ENCODE data around the gene FBXO45.
"Not testable (repeated sequence)": the region's sequence is repeated elsewhere in the genome, so short reads cannot be mapped to it uniquely, and the experiment has no call there.

The FBXO45 gene

DNA sequence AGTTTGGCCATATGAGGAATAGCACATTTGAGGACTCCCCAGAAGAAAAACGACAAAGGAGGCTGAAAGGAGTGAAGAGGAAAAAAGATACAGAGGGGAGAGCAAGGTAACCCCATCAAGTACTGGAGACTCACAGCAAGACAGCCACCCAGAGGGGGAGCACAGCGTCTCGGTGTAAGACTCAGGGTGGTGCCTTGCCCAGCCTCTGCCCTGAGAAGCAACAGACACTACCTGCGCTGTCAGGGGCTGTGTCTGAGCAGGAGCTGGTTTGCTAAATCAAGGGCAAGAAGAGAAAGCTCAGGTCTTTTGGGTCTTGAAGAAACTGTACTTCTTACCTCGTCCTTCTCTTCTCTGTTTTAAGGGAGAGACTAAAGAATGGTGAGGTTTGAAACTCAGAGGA, 27.9 kb downstream of the FBXO45 start:
- no peaks in the 10 kb centered on the region for H3K79me2 ChIP-seq (ENCODE audit: insufficient read depth, low read length)
- no peak overlapping the region for H3K9ac ChIP-seq (ENCODE audit: low read length)
- no peaks in the 10 kb centered on the region for H3K36me3 ChIP-seq (ENCODE audit: low read length)
- TF ChIP-seq EZH2phosphoT487 (conservative IDR thresholded peaks at IDR 0.05; ENCODE audit: low read length) = no peak
- TF ChIP-seq, protein P1, sequence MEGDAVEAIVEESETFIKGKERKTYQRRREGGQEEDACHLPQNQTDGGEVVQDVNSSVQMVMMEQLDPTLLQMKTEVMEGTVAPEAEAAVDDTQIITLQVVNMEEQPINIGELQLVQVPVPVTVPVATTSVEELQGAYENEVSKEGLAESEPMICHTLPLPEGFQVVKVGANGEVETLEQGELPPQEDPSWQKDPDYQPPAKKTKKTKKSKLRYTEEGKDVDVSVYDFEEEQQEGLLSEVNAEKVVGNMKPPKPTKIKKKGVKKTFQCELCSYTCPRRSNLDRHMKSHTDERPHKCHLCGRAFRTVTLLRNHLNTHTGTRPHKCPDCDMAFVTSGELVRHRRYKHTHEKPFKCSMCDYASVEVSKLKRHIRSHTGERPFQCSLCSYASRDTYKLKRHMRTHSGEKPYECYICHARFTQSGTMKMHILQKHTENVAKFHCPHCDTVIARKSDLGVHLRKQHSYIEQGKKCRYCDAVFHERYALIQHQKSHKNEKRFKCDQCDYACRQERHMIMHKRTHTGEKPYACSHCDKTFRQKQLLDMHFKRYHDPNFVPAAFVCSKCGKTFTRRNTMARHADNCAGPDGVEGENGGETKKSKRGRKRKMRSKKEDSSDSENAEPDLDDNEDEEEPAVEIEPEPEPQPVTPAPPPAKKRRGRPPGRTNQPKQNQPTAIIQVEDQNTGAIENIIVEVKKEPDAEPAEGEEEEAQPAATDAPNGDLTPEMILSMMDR (IDR thresholded peaks at IDR 0.05; ENCODE audit: insufficient read depth, low read length, poor library complexity, severe bottlenecking) = no peak
- no peak overlapping the region for H3K27ac ChIP-seq (ENCODE audit: low read depth, low read length)
- no peaks in the 10 kb centered on the region for H3F3A ChIP-seq (ENCODE audit: insufficient read depth)
- H3K4me3 ChIP-seq (ENCODE audit: insufficient read depth, low read length, poor library complexity, severe bottlenecking) = no peak overlapping the region
- H2AFZ ChIP-seq (ENCODE audit: low read depth, low read length, severe bottlenecking) = no peak overlapping the region
- no peaks in the 10 kb centered on the region for H3K27me3 ChIP-seq (ENCODE audit: low read length)
- H3K9me2 ChIP-seq (replicated peaks; ENCODE audit: insufficient read depth, low read length) = no peaks in the 10 kb centered on the region
- no peaks in the 10 kb centered on the region for H4K20me1 ChIP-seq (ENCODE audit: low read depth, low read length)
- H3K9me3 ChIP-seq (ENCODE audit: insufficient read depth, low read length) = no peaks in the 10 kb centered on the region
- H3K4me2 ChIP-seq (ENCODE audit: low read depth, low read length, poor library complexity, severe bottlenecking) = no peak overlapping the region

DNA sequence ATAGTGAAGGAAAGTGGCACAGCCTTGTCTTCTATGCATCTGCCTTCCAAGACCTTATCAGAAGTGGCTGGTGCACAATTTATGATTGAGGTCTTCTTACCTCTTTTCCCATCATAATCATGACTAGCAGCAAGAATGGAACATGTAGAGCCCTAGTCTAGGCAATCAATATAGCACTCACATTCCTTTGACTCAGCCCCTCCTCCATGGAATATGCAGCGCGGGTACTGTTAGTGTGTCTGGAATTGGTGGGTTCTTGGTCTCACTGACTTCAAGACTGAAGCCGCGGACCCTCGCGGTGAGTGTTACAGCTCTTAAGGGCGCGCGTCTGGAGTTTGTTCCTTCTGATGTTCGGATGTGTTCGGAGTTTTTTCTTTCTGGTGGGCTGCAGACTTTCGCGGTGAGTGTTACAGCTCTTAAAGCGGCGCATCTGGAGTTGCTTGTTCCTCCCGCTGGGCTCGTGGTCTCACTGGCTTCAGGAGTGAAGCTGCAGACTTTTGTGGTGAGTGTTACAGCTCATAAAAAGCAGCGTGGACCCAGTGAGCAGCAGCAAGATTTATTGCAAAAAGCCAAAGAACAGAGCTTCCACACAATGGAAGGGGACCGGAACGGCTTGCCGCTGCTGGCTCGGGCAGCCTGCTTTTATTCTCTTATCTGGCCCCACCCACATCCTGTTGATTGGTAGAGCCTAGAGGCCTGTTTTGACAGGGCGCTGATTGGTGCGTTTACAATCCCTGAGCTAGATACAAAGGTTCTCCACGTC, 29.7 kb downstream of the FBXO45 start:
- not testable (repeated sequence) for H3K36me3 ChIP-seq (ENCODE audit: low read length); H3K9ac ChIP-seq (ENCODE audit: low read length); H3K9me2 ChIP-seq (replicated peaks; ENCODE audit: insufficient read depth, low read length); H3K79me2 ChIP-seq (ENCODE audit: insufficient read depth, low read length); H3K4me3 ChIP-seq (ENCODE audit: insufficient read depth, low read length, poor library complexity, severe bottlenecking); H4K20me1 ChIP-seq (ENCODE audit: low read depth, low read length); H3F3A ChIP-seq (ENCODE audit: insufficient read depth); H3K27me3 ChIP-seq (ENCODE audit: low read length); H3K9me3 ChIP-seq (ENCODE audit: insufficient read depth, low read length); H3K27ac ChIP-seq (ENCODE audit: low read depth, low read length); H3K4me2 ChIP-seq (ENCODE audit: low read depth, low read length, poor library complexity, severe bottlenecking); H2AFZ ChIP-seq (ENCODE audit: low read depth, low read length, severe bottlenecking)

DNA sequence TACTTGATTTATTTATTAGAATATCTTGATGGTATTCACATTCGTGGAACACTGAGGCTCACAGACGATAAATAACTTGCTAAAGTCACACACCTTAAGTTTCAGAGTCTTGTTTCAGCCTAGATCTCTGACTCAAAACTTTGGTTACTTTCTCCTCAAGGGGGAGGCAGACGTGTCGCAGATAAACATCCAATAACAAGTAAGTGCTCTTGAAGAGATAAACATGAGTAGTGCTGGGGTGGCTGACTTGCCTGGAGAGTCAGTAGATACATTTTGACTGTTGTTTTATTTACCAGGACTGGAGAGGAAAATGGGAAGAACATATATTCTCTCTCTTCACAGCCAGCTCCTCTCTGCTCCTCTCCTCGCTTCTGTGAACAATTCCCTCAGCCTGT, 31.3 kb downstream of the FBXO45 start:
- no peak overlapping the region for H2AFZ ChIP-seq (ENCODE audit: low read depth, low read length, severe bottlenecking)
- no peaks in the 10 kb centered on the region for H3K9me3 ChIP-seq (ENCODE audit: insufficient read depth, low read length)
- no peaks in the 10 kb centered on the region for H3K9me2 ChIP-seq (replicated peaks; ENCODE audit: insufficient read depth, low read length)
- H3K79me2 ChIP-seq (ENCODE audit: insufficient read depth, low read length) = no peaks in the 10 kb centered on the region
- H3K4me3 ChIP-seq (ENCODE audit: insufficient read depth, low read length, poor library complexity, severe bottlenecking) = no peak overlapping the region
- no peak overlapping the region for H3K9ac ChIP-seq (ENCODE audit: low read length)
- no peak overlapping the region for H3K27ac ChIP-seq (ENCODE audit: low read depth, low read length)
- no peaks in the 10 kb centered on the region for H3F3A ChIP-seq (ENCODE audit: insufficient read depth)
- H3K4me2 ChIP-seq (ENCODE audit: low read depth, low read length, poor library complexity, severe bottlenecking) = no peak overlapping the region
- TF ChIP-seq, protein P1 (IDR thresholded peaks at IDR 0.05; ENCODE audit: insufficient read depth, low read length, poor library complexity, severe bottlenecking) = no peak
- no peak for TF ChIP-seq EZH2phosphoT487 (conservative IDR thresholded peaks at IDR 0.05; ENCODE audit: low read length)
- H4K20me1 ChIP-seq (ENCODE audit: low read depth, low read length) = no peaks in the 10 kb centered on the region
- no peaks in the 10 kb centered on the region for H3K36me3 ChIP-seq (ENCODE audit: low read length)
- H3K27me3 ChIP-seq (ENCODE audit: low read length) = no peaks in the 10 kb centered on the region

DNA sequence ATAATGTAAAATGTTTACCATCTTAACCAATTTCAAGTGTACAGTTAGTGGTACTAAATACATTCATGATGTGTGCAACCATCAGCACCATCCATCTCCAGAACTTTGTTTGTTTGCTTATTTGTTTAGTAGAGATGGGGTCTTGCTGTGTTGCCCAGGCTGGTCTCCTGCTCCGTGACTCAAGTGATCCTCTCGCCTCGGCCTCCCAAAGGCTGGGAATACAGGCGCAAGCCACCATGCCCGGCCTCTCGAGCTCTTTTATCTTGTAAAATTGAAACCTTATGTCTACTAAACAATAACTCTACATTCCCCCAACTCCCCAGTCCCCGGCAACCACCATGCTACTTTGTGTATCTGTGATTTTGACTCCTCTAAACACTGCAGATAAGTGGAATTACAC, 31.9 kb downstream of the FBXO45 start:
- Histone ChIP-seq H4K20me1 (ENCODE audit: low read depth, low read length) (no peaks in the 10 kb centered on the region), H3K36me3 (ENCODE audit: low read length) (no peaks in the 10 kb centered on the region), H3K4me2 (ENCODE audit: low read depth, low read length, poor library complexity, severe bottlenecking) (no peak overlapping the region), H2AFZ (ENCODE audit: low read depth, low read length, severe bottlenecking) (no peak overlapping the region), H3K27ac (ENCODE audit: low read depth, low read length) (no peak overlapping the region), H3K9me2 (replicated peaks; ENCODE audit: insufficient read depth, low read length) (no peaks in the 10 kb centered on the region), H3F3A (ENCODE audit: insufficient read depth) (no peaks in the 10 kb centered on the region), H3K79me2 (ENCODE audit: insufficient read depth, low read length) (no peaks in the 10 kb centered on the region), H3K4me3 (ENCODE audit: insufficient read depth, low read length, poor library complexity, severe bottlenecking) (no peak overlapping the region), H3K9ac (ENCODE audit: low read length) (no peak overlapping the region), H3K27me3 (ENCODE audit: low read length) (no peaks in the 10 kb centered on the region), H3K9me3 (ENCODE audit: insufficient read depth, low read length) (no peaks in the 10 kb centered on the region)
- TF ChIP-seq, protein P1 (IDR thresholded peaks at IDR 0.05; ENCODE audit: insufficient read depth, low read length, poor library complexity, severe bottlenecking) = no peak
- no peak for TF ChIP-seq EZH2phosphoT487 (conservative IDR thresholded peaks at IDR 0.05; ENCODE audit: low read length)

Data from SU-DHL-6 (cell line).